HG03342 (cell line): ENCODE data around the gene TCEA3.

Experiments used
- ATAC-seq: cut with Tn5 transposase; IDR thresholded peaks from one replicate; pipeline ENCODE4 v1.9.1; 2021; ENCODE audit warnings: mild to moderate bottlenecking, moderate library complexity; ENCODE audit not compliant: unreplicated experiment

The TCEA3 gene

DNA sequence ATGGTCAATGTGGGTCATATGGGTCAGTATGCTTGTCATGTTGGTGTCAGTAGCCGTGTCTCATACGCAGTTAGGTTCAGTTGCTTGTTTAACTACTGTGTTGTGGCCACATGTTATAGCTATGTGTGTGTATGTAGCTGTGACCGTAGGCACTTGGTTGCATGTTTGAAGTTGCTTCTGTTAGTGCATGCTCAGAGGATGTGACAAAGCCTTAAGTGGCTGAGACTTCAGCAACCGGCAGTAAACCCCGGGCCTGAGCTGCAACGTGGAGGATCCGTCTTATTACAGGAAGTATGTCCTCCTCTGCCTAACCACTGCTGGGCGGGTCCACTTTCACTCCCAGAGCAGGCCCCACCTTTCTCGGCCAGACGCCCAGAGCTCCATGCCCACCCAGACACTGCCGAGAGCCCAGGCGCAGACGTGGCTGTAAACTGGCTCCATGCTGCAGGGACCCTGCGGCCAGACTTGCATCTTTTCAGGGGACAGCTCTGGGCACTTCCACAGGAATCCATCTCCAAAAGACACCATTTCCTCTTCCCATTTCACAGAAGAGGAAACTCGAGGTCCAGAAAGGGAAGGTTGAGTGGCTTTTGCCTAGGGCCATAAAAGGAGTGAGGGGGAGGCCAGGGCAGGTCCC lies 2.2 kb downstream of the TCEA3 start:
- ATAC-seq: no peak

DNA sequence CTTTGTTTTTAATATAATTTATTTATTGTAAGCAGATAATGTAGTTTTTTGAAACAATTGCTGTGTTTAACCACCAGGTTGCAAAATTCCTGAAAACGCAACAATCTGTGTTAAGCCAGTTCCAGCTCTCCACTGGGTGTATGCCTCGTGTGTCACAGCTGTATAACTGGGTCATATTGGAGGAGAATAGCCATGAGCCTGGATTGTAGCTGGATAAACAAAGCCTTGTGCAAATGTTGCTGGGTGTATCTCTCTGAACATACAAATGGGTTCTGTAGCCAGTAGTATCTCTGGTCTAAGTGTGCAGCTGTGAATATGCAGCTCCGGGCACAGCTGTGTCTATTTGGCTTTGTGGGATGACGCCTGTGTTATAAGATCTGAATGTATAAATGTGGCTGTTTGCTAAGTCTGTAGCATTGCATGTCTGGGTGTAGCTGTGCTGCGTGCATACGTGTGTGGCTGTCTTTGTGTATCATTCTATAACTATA lies 2.8 kb downstream of the TCEA3 start:
- ATAC-seq: no peak

DNA sequence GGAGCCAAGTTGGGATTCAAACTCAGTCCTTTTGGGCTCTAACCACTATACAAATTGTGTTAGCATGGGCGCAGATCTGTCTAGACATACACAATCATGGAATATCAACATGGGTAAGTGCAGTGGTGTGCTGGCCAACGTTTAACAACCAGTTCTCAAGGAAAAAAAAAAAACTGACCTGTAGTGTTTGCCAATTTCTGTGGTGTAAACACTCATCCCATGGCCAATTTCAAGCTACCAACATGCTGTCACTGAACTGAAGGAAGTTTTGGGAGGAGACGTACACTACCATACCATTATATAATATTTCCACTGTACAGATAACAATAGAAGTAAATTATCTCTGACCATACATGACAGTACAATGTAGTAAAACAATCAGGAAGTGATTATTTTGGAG lies 3.2 kb downstream of the TCEA3 start:
- no peak for ATAC-seq

DNA sequence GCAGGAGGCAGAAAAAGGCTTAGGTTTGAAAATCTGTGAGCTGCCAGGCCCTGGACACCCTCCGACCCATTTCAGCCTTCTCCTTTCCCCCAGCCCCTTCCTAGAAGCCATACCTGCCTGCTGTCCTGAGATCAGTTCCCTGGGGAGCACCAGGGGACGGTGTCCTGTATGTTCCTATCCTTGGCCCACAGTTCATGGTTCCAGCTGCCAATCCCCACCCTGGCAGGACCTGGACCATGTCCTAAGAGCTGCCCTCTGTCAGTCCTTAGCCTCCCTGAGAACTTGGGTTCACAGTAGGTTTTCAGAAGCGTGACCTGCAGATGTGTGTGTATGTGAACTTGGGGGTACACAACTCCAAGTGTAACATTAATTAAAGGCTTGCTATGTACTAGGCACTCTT lies 3.8 kb downstream of the TCEA3 start:
- ATAC-seq: no peak

DNA sequence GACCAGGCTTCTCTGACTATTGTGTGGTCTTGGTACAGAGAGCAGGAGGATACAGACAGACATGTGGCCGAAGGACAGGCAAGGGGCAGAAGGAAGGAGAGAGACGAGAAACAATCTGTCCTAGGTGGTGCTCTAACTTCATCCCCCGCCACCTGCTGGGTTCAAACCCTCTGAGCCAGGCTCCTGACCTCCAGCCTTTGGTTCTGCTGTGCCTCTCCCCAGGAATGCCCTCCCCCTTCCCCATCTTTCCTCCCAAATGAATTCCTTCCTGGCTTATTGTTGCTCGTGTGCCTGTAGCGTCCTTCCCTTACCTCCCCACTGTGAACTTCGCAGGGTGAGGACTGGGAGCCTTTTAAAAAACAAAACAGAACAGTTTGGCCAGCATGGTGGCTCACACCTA lies 5.4 kb downstream of the TCEA3 start:
- no peak for ATAC-seq

DNA sequence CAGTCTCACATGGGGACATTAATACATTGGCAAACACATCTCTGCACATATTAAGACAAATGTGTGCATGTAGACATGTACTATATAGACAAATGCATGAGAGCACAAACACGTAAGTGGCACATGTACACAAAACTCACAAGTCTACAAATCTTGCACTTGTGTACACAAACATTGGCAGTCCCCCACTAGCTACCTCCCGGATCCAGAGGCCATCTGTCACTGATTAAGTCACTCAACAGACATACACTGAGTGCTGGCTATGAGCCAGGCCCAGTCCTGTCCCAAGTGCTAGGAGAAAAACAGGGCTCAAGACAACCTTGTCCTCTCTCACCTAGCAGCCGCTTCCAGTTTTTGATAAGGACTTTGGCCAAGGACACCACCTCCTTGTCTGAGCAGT lies 7.0 kb downstream of the TCEA3 start:
- ATAC-seq: no peak

DNA sequence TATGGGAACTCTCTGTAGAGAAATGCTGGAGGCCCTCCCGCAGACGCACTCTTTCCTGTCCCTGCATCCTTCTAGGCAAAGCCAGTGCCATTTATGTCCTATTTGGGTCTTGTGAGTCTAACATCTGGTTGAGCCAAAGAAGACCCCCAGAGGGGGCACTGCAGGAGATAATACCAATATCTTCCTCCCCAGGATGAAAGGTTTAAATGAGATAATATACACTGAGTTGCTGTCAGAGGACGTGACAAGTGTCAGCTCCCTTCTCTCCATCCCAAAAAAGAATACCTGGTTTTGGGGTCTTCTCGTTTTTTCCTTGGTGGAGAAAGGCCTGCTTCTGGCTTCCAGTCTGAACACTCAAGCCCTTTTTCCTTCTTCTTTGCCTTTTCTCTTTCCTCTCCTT lies 7.6 kb downstream of the TCEA3 start:
- ATAC-seq: no peak

DNA sequence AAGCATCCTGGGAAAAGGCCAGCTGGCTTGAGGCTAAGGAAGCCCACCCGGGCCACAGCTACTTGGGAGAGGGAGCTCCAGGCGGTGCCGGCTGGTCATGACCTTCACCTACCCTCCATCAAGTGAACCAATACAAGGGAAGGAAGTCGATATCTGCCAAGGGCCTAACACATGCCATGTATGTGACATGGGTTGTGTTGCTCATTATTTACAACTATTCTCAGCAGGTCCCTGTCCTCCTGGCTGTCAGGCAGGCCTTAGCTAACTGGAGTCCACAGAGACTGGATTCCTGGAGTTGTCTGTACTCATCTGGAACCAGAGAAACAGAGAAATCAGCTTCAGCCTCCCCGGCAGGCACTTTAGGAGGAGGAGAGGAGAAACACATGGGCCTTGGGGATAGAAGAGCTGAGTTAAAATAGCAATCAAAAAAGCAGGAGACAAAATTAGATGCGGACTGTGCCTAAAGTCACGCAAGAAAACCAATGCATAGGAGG lies 15.7 kb downstream of the TCEA3 start:
- no peak for ATAC-seq

DNA sequence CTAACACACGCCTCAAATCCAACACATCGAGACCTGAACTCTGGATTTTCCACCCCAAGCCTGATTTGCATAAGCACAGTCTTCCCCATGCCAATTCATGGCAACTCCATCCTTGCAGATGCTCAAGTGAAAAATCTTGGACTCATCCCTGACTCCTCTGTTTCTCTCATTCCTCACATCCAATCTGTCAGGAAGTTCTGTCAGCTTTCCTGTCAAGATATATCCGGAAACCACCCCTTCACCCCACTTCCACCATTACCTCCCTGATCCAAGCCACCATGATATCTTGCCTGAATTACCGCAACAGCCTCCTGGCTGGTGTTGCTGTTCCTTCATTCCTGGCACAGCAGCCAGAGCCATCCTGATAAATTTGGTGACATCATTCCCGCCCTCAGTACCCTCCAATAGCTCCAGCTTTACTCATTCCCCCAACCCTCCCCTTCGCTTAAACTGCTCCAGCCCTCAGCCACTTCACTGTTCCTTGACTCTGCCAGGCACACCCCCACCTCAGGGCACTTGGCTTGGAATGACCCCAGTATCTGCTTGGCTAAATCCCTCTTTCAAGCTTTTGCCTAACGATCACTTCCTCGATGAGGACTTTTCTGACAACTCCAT lies 17.4 kb downstream of the TCEA3 start:
- ATAC-seq: no peak

DNA sequence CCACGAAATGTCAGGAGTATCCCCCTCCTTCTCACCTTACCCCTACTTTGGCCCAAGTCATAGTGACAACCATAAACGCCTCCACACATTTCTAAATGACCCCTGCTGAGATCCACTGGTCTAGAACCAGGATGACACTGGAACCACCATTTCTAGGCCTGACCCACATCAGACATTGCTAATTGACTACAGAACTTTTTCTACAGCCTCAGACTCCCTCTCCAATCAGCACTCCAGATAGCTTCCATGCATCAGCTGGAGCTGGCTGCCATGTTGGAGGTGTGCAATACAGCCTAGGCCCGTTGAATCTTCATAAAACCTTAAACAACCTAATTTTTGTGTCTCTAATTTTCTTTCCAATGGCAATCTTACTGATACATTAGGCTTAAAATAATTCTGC lies 18.6 kb downstream of the TCEA3 start:
- no peak for ATAC-seq

DNA sequence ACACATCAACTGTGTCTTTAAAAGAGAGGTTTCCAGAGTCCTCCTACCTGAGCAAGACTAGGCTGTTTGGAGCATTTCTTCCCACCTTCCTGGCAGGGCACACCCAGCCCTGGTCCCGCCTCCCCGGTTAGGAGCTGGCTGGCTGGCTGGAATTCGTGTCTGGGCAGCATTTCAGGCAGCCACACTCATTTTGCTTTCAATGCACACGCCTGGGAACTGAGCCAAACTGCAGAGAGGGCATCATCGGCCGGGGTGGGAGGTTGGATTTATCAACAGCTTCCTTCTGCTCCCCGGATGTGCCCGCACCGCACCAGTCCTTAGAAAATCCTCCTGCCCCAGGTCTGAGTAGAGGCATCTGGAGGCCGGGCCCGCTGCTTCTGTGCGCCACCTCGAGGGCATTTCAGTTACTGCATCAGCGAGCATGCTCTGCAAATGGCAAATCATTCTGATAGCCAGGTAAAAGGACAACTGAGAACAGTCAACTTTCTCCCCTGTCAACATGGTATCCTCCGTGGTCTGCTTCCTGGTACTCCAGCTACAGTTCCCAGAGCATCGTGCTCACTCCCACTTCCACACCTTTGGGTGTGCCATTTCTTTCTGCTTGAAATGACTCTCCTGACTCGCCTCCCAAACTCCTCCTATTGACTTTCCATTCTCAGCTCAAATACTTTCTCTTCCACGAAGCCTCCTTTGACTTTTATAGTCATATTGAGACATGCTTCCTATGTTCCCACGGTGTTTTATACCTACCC lies 20.6 kb downstream of the TCEA3 start:
- ATAC-seq: no peak

DNA sequence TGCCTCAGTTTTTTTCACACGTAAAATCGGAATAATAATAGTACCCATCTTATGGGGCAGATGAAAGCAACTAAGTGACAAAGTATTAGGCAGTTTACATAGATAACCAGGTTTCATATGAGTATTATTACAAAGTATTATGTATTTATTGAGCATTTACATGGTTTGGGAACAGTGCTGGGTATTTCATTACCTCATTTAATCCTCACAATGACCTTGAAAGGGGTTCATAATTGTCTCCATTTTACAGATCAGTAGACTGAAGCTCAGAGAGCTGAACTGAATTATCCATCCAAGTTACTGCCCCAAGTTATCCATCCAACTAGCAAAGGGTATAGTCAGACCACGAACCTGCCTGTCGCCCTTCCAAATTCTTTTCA lies 21.2 kb downstream of the TCEA3 start:
- ATAC-seq: no peak

DNA sequence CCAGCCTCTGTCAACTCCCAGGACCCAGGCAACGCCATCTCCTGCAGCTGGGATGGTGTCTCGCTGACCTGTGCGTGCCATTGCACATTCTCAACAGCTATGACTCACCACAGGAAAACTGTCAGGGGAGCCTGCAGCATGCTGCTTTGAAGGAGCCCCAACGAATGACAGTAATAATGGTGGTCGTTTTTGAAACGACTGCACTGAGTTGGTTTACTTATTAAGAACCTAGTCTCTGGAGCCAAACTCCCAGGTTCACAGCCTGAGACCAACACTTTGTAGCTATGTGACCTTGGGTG lies 21.6 kb downstream of the TCEA3 start:
- no peak for ATAC-seq

DNA sequence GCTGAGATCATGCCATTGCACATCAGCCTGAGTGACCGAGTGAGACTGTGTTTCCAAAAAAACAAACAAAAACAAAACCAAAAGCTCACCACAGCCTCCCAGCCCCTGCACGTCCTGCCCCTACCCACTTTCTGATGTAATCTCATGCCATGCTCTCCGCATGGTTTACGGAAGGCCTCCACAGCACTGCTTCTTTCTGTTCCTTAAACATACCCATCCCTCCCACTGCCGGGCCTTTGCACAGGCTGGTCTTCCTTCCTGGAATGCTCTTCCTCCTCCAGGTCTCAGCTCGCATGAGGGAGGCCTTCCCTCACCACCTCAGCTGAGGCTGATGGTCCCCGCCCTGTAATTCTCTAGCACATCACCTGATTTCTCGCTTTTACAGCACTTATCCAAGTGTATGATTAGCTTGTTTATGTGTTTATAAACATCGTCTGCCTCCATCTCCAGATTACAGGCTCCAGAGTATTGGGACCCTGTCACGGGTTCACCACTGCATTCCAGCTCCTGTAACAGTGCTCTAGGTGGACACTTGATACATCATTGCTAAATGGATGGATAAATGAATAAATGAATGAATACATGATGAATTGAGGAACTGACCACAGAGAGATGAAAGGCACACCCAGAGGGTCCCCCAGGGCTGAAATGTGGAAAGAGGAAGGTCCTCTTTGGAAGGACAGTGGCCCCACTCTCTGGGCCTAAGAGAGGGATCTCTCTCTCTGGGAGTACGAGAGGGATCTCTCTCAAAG lies 22.1 kb downstream of the TCEA3 start:
- ATAC-seq: no peak

DNA sequence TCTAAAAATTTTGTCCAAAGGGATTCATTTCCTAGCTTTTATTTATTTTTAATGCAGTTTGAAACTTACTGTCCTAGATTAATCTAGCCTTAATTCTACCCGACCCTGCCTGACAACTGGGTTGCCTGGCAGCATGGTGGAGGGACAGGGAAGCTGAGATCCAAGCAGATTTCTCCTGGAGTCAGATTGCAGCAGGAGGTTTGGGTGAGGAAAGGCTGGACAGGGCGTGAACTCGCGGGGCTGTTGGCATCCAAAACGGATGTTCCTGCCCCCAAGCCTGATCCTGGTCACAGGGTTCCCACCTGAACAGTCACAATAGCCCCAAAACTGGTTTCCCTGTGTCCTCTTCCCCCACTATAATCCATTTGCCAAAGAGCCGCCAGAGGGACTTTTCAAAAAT lies 23.2 kb downstream of the TCEA3 start:
- no peak for ATAC-seq

DNA sequence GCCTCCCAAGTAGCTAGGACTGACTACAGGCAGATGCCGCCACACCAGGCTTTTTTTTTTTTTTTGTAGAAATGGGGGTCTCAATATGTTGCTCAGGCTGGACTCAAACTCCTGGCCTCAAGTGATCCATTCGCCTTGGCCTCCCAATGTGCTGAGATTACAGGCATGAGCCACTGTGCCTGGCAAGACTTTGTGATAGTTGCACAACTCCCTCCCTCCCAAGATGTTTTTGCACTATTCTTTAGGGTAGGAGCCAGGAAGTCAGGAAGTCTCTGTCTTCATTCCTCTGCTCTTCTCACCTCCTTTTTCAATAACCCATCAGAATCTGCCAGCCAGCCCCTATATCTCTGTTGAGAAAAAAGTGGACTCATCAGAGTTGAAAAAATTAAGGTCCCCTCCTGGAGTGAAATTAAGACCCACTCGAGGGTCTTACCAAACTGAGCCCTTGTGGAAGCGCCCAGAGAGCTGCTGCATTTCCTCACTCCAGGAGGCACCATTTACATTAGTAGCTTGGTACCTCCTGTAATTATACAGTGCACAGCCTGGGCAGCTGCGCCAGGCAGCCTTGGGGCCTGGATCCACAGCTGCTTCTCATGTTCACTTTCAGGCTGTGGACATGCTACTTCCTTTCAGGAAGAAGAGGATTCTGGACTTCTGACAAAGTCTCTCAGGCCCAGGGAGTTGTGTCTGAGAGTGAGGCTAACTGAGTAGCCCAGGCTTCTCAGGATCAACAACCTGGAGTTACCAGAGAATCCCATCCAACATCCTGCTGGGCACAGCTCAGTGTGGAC lies 24.0 kb downstream of the TCEA3 start:
- no peak for ATAC-seq

DNA sequence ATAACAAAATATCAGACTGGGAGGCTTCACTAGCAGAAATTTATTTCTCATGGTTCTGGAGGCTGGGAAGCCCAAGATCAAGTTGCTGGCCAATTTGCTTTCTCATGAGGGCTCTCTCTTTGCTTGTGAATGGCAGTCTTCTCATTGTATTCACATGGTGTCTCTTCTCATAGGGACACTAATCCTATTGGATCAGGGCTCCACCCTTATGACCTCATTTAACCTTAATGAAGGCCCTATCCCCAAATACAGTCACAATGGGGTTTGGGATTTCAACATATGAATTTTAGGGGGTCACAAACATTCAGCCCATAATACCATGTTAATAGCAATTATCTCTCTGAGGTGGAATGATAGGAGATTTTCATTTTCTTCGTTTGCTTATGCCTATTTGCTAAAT lies 25.3 kb downstream of the TCEA3 start:
- no peak for ATAC-seq

DNA sequence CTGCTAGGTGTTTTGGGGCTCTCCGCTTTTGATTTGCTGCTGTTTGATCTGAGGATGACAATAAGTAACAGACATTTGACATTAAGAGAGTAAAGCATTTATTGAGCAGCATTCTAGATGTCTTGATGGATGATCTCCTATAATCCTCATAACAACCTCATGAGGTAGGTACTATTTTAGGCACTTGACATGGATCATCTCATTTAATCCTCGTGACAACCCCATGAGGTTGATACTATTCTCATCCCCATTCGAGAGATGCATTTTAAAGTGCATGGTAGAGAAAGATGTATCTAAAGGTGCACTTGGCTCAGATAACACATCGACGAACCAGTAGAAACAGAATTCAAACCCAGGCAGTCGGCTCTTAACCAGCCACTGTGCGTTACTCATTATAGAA lies 26.6 kb downstream of the TCEA3 start:
- no peak for ATAC-seq

DNA sequence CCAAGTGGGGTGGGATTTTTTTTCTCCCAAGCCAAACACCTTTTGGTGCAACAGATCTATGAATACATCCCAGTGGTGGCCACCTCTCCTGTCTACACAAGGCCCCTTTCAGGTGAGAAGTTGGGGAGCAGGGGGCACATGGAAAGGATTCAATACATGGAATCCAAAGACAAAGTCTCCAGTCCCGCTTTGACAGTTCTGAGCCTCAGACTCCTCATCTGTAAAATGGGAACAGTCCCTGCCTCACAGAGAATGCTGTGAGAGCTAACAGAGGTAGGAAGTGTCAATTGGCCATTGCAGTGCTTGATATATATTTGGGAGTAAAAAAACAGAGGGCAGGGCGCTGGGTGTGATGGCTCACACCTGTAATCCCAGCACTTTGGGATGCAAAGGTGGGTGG lies 28.2 kb downstream of the TCEA3 start:
- ATAC-seq: no peak

DNA sequence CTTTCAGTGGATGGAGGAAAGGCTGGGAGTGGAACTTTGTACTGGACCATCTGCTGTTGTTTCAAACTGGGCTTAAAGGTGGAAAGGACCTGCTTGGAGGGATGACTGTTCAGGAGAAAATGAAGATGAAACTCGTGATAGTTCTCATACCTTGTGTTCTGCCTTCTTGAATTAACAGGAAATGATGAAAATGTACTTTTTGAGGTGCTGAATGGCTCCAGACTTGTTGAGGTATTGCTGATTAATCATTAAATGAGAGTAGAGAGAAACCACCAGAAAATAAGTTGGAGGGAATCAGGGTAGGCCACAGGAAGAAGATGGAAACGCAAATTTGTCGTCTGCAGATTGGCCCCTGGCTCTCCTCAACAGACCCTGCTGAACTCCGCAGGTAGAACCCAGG lies 28.7 kb downstream of the TCEA3 start:
- ATAC-seq: no peak

DNA sequence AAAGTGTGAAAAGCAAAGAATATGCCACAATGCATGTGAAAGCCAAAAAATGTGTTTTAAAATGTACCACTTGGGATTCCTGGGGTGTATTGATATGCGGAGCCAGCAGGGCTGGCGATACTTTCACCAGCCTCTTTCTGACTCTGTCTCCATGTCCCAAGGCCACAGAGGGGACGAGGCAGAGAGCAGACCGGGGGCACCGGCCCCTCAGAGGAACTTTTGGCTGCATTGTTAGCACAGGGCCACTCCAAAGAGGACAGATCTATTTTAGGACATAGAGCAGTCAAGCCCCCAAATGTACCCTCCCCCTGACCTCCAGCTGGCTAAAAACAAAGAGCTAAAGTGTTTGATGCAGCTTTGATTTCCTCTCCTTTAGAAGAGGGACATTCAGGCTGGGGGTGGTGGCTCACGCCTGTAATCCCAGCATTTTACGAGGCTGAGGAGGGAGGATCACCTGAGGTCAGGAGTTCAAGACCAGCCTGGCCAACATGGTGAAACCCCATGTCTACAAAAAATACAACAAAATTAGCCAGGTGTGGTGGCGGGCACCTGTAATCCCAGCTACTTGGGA lies 29.3 kb downstream of the TCEA3 start:
- no peak for ATAC-seq
